Measurements from ENCODE around the gene BTBD17.

DNA sequence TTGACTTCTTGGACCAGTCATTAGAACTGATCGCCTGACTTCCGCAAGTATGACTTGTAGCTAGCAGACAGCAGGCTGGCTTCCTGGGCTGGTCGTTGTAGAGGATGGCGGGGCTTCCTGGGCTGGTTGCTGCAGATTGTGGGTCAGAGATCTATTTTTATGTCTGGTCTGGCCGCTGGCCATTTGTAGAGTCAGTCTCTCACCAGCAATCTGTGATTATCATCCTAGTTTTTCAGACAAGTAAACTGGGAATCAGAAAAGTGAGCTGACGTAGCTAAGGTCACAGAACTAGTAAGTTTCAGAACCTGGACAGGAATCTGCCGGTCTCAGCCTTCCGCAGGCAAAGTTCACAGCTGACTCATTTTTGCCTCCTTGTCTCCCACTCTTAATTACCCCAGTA is 24.7 kb upstream of the BTBD17 start:
- TF ChIP-seq GATA2 (IDR thresholded peaks at IDR 0.05; ENCODE audit: low read depth, low read length): no peak
- no peak for TF ChIP-seq GATA3 (IDR thresholded peaks at IDR 0.05; ENCODE audit: low read depth, low read length)

Measured in SH-SY5Y (cell line).